Endothelial cell of umbilical vein (primary cell): Measurements from ENCODE around the gene ARID1B. TPM values are rescaled to one million over a fixed set of nuclear protein-coding genes. Genes with fewer than 3 reads are reported as not detected.

ENCODE experiments used
- BruUV-seq: library from RNA; stranded (reverse); fragments of 400-500 nt; replicated peaks from 2 replicates; lab custom pipeline; 2021; lab: Mats Ljungman, UMichigan
- CTCF ChIA-PET: fragments of 300-600, 350-600 bp; sonication (Branson Sonifier 250); formaldehyde crosslinking; loops from one replicate; lab custom pipeline; 2021; ENCODE audit warnings: antibody characterized with exemption, inconsistent platforms; lab: Charles Lee
- POLR2A ChIA-PET: fragments of 300-600, 350-600 bp; sonication (Branson Sonifier 250); formaldehyde crosslinking; loops from one replicate; lab custom pipeline; 2021; ENCODE audit warnings: antibody characterized with exemption, inconsistent platforms; lab: Charles Lee
- DNase-seq: peaks from one replicate; pipeline ENCODE4 v3.0.0-alpha.2; 2011; ENCODE audit warnings: low read depth, low spot score
- FAIRE-seq: peaks from 2 replicates; lab custom pipeline; 2011; peaks lifted over from hg19 to GRCh38; lab: Jason Lieb, UNC
- H2AFZ ChIP-seq: 2 replicates; pipeline ENCODE4 v1.6.0; 2012; ENCODE audit warnings: low read depth, low read length, control low read depth, inconsistent platforms
- H3K27ac ChIP-seq: 2 replicates; pipeline ENCODE4 v1.5.1; 2011; ENCODE audit warnings: low read depth, mild to moderate bottlenecking, control low read depth, low read length, moderate library complexity; ENCODE audit not compliant: insufficient read depth
- H3K27me3 ChIP-seq, 2 experiments: 2 replicates each; pipeline versions ENCODE4 v1.6.0 to v1.6.1; 2011; ENCODE audit warnings: low read length in 2 of 2, mixed read lengths in 1 of 2; ENCODE audit not compliant: control insufficient read depth in 2 of 2, insufficient read depth in 2 of 2
- H3K36me3 ChIP-seq, 2 experiments: 2 replicates in 1 of 2; 3 replicates in 1 of 2; pipeline ENCODE4 v1.5.1; 2011; ENCODE audit warnings: low read length in 2 of 2, mild to moderate bottlenecking in 1 of 2, moderate library complexity in 1 of 2; ENCODE audit not compliant: control insufficient read depth in 2 of 2, insufficient read depth in 2 of 2; ENCODE audit errors: extremely low read depth in 1 of 2
- H3K4me1 ChIP-seq: 3 replicates; pipeline ENCODE4 v1.5.1; 2011; ENCODE audit warnings: mild to moderate bottlenecking, low read length; ENCODE audit not compliant: control insufficient read depth, insufficient read depth; ENCODE audit errors: extremely low read depth
- H3K4me2 ChIP-seq: 2 replicates; pipeline ENCODE4 v1.6.1; 2011; ENCODE audit warnings: low read length, control low read depth, mixed read lengths; ENCODE audit not compliant: insufficient read depth
- H3K4me3 ChIP-seq, 3 experiments: fragments of 200-600 bp in 1 of 3; sonication (generic), shearing (Covaris generic) in 1 of 3; replicated peaks in 1 of 3; 2 replicates each; pipeline ENCODE4 v1.5.1; 2011 to 2016; ENCODE audit warnings: control low read depth in 3 of 3, low read length in 3 of 3, mild to moderate bottlenecking in 2 of 3, inconsistent platforms in 1 of 3, low read depth in 1 of 3, moderate library complexity in 1 of 3; ENCODE audit not compliant: insufficient read depth in 1 of 3
- H3K79me2 ChIP-seq: 2 replicates; pipeline ENCODE4 v1.6.0; 2012; ENCODE audit warnings: low read length, inconsistent platforms; ENCODE audit not compliant: control insufficient read depth, insufficient read depth
- H3K9ac ChIP-seq: replicated peaks from 2 replicates; pipeline ENCODE3; 2011; ENCODE audit warnings: low read length, control low read depth; ENCODE audit not compliant: insufficient read depth; ENCODE audit errors: extremely low read depth
- H3K9me1 ChIP-seq: replicated peaks from 3 replicates; pipeline ENCODE4 v1.6.0; 2011; ENCODE audit warnings: mild to moderate bottlenecking, low read length; ENCODE audit not compliant: control insufficient read depth, insufficient read depth; ENCODE audit errors: extremely low read depth
- H3K9me3 ChIP-seq: replicated peaks from 2 replicates; pipeline ENCODE4 v1.5.1; 2012; ENCODE audit warnings: low read length, inconsistent platforms; ENCODE audit not compliant: control insufficient read depth, insufficient read depth
- H4K20me1 ChIP-seq: replicated peaks from 2 replicates; pipeline ENCODE3; 2011; ENCODE audit warnings: mild to moderate bottlenecking, low read length; ENCODE audit not compliant: control insufficient read depth, insufficient read depth; ENCODE audit errors: extremely low read depth
- EZH2 ChIP-seq: IDR thresholded peaks from 2 replicates; pipeline ENCODE4 v1.6.1; 2012; ENCODE audit warnings: borderline replicate concordance, low read depth, mild to moderate bottlenecking, moderate library complexity, low read length, inconsistent platforms; ENCODE audit not compliant: severe bottlenecking
- FOS ChIP-seq: IDR thresholded peaks from 2 replicates; pipeline ENCODE4 v1.6.1; 2011; ENCODE audit warnings: mild to moderate bottlenecking, low read length, moderate library complexity, borderline replicate concordance; ENCODE audit not compliant: insufficient read depth
- GATA2 ChIP-seq: IDR thresholded peaks from 2 replicates; pipeline ENCODE4 v1.7.0; 2011; ENCODE audit warnings: low read depth, mild to moderate bottlenecking, moderate library complexity, mixed read lengths, low read length; ENCODE audit not compliant: insufficient read length, insufficient read depth
- JUN ChIP-seq: IDR thresholded peaks from 2 replicates; pipeline ENCODE4 v1.6.1; 2011; ENCODE audit warnings: borderline replicate concordance, low read depth; ENCODE audit not compliant: insufficient read length, insufficient read depth
- MYC ChIP-seq: IDR thresholded peaks from one replicate; pipeline ENCODE4 v1.6.1; 2011; ENCODE audit warnings: mild to moderate bottlenecking, low read depth, low read length
- POLR2A ChIP-seq: IDR thresholded peaks from 2 replicates; pipeline ENCODE4 v1.6.1; 2012; ENCODE audit warnings: low read depth, mild to moderate bottlenecking, control low read depth, low read length
- POLR2AphosphoS5 ChIP-seq: IDR thresholded peaks from 2 replicates; pipeline ENCODE4 v1.6.1; 2012; ENCODE audit warnings: low read depth, mild to moderate bottlenecking, control low read depth, low read length, moderate library complexity; ENCODE audit not compliant: insufficient read depth
- dilution Hi-C: fragments of 300-500 bp; cut with MboI; formaldehyde crosslinking; loops from one replicate; pipeline ENCODE4 v1.15.0; 2019; ENCODE audit warnings: low sequenced_read_pairs; ENCODE audit not compliant: extremely low pct_ligation_motif_present
- intact Hi-C: fragments of 100-400 bp; cut with micrococcal nuclease; formaldehyde crosslinking; loops from one replicate; pipeline ENCODE4 v1.10.0; 2022
- polyA plus RNA-seq, 4 experiments: library from polyadenylated mRNA; depleted of rRNA in 3 of 4; stranded (reverse) in 3 of 4; unstranded in 1 of 4; fragments of >200 nt; gene quantifications; 2 replicates each; pipeline versions ENCODE4 v1.2.1 to v1.2.3, GENCODE V29; 2011 to 2012; ENCODE audit warnings: missing spikeins in 1 of 4
- total RNA-seq: library from RNA; stranded (reverse); gene quantifications from 2 replicates; pipeline ENCODE4 v1.2.3, GENCODE V29; 2021
- TF ChIP-seq, protein P1 (sequence below), 2 donors: IDR thresholded peaks; 1 replicate in 1 of 2; 2 replicates in 1 of 2; pipeline ENCODE4 v1.5.1; 2011; ENCODE audit warnings: low read length in 2 of 2, mild to moderate bottlenecking in 2 of 2, moderate library complexity in 2 of 2, control low read depth in 1 of 2, inconsistent platforms in 1 of 2, low read depth in 1 of 2; ENCODE audit not compliant: insufficient read depth in 1 of 2; ENCODE audit errors: extremely low read depth in 1 of 2
- TF ChIP-seq, protein P2 (sequence below): IDR thresholded peaks from 2 replicates; pipeline ENCODE4 v1.6.1; 2011; ENCODE audit not compliant: insufficient read depth, insufficient read length

Gene ARID1B
- total and polyA plus RNA-seq, 2 donors (not counting 3 experiments of a cell fraction or from before 2014, with no cell fraction given): 21.8 to 89.5 TPM

DNA sequence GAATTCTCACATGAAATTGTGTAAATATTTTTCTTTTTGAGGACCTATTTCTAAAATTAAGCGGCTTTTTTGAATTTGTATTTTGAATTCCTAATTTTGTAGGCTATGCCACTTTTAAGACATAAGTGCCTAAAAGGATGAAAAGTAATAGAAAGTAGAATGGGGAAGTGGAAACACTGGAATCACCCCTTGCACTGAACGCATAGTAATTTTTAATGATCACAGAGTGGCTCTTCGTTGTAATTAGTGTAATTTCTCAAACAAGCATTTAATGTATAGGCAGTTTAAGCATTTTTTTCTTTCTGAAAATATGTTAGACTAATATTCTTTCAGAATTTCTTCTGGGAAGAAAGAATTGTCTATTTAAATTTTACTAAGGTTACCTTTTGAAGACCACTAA, 73.2 kb downstream of the ARID1B start:
- no peak overlapping the region for H3K4me3 ChIP-seq
- no peaks in the 10 kb centered on the region for H3K9me3 ChIP-seq
- dilution Hi-C loops (no loop called here), intact Hi-C loops (no loop called here)
- no peak overlapping the region for H3K9ac ChIP-seq
- TF ChIP-seq MYC: no peak
- TF ChIP-seq EZH2: no peak
- TF ChIP-seq POLR2AphosphoS5: no peak
- no peak for TF ChIP-seq FOS
- no peak for TF ChIP-seq JUN
- TF ChIP-seq, protein P1, sequence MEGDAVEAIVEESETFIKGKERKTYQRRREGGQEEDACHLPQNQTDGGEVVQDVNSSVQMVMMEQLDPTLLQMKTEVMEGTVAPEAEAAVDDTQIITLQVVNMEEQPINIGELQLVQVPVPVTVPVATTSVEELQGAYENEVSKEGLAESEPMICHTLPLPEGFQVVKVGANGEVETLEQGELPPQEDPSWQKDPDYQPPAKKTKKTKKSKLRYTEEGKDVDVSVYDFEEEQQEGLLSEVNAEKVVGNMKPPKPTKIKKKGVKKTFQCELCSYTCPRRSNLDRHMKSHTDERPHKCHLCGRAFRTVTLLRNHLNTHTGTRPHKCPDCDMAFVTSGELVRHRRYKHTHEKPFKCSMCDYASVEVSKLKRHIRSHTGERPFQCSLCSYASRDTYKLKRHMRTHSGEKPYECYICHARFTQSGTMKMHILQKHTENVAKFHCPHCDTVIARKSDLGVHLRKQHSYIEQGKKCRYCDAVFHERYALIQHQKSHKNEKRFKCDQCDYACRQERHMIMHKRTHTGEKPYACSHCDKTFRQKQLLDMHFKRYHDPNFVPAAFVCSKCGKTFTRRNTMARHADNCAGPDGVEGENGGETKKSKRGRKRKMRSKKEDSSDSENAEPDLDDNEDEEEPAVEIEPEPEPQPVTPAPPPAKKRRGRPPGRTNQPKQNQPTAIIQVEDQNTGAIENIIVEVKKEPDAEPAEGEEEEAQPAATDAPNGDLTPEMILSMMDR (IDR thresholded peaks at IDR 0.05; ENCODE audit: extremely low read depth in 1 of 2, insufficient read depth in 1 of 2, low read depth in 1 of 2, low read length in 2 of 2): no peak
- TF ChIP-seq, protein P2, sequence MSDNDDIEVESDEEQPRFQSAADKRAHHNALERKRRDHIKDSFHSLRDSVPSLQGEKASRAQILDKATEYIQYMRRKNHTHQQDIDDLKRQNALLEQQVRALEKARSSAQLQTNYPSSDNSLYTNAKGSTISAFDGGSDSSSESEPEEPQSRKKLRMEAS: no peak
- no peak for TF ChIP-seq POLR2A
- TF ChIP-seq GATA2: no peak
- no peaks in the 10 kb centered on the region for H3K9me1 ChIP-seq
- peaks cover 23% of the 10 kb centered on the region for H3K4me1 ChIP-seq
- no TSS peak for BruUV-seq
- ChIA-PET POLR2A (no interaction called here), CTCF (no interaction called here)
- H3K4me2 ChIP-seq: no peak overlapping the region
- H4K20me1 ChIP-seq: peaks cover 21% of the 10 kb centered on the region
- no peaks in the 10 kb centered on the region for H3K27me3 ChIP-seq
- no peak for DNase-seq
- H2AFZ ChIP-seq: no peak overlapping the region
- peaks cover 94% of the 10 kb centered on the region for H3K79me2 ChIP-seq
- no peak overlapping the region for H3K27ac ChIP-seq
- H3K36me3 ChIP-seq: no peaks in the 10 kb centered on the region
- no peak for FAIRE-seq
